ENCODE results near the gene FADS3.

FADS3 gene

DNA sequence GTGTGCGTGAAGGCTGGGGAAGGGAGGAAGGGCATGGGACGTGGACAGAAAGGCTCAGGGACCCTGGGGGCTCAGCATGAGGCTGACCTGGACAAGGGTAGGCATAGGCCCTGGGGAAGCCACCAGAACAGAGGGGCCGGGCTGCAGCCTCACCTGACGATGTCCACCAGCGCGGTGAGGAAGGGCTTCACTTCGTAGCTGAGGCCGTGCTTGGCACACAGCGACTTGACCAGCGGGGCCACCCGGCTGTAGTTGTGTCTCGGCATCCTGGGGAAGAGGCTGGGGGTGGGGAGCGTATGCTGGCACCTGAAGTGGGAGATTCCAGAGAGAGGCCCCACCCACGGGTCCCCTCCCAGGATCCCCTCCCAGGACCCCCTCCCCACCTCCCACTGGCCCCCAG is 15.6 kb downstream of the FADS3 start:
- DNase-seq: no peak

DNA sequence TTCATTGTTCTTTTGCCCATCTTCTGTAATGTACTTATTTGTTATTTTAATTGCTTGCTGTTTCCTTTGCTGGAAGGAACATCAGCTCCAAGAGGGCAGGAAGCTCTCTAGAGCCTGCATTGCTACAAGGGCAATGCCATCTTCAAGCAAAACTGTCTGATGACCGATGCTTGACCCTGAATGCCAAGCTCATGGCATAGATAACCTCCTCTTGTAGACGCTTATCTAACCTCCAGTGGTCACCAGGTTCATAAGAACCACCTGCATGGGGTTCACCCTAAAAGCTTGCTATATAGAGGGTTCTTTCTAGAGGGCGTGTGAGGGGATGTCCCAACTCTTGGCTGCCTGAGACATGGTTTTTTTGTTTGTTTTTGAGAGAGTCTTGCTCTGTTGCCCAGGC is 16.5 kb downstream of the FADS3 start:
- DNase-seq: no peak

DNA sequence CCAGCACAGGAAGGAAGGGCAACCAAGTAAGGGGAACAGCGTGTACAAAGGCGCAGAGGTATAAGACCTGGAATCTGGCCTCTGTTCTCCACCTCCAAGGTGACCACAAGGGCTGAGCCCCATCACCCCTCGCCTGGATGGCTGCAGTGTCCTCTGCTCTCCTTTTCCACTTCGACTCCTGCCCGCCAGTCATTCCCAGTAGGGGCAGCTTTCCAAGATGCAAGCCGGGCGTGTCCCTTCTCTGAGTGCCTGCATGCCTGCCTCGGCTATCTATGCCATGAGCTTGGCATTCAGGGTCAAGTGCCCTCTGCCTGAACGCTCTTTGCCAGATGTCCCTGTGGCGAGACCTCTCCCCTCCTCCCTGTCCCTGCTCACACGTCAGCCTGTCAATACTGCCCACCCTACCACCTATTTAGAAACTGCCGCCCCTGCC is 17.0 kb downstream of the FADS3 start:
- no peak for DNase-seq

DNA sequence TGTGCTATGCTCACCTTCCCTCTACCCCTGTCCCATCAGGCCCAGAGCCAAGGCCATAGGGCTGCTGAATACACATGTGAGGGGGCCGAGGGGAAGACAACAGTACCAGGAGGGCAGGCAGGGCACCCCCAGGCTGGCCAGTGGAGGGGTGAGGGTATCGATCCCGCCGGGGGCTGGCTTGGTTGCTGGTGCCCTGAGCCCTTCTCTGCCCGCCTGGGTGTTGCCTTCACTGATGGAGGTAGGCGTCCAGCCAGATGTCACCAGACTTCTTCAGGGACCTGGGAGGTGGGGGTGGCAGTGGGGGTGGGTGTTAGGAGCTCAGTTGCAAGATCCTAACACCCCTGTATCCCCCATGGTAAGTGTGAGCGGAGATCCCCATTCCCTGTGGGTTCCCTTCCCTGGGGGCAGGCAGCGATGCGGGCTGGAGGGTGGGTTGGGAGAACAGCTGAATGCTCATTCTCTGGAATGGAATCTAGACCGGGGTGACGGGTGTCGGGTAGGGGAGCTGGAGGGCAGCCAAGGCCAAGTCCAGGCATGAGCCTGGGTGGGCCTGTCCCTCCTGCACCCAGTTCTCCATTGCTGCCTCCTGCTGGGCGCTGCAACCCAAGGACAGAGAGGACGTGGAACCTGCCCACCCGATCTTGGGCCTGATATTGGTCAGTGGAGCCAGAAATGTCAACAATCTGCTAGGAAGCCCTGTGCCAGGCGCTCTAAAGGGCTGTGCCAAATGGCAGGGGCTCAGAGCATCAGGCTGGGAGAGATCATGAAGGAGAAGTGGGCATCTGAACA is 17.6 kb downstream of the FADS3 start:
- no peak for DNase-seq

DNA sequence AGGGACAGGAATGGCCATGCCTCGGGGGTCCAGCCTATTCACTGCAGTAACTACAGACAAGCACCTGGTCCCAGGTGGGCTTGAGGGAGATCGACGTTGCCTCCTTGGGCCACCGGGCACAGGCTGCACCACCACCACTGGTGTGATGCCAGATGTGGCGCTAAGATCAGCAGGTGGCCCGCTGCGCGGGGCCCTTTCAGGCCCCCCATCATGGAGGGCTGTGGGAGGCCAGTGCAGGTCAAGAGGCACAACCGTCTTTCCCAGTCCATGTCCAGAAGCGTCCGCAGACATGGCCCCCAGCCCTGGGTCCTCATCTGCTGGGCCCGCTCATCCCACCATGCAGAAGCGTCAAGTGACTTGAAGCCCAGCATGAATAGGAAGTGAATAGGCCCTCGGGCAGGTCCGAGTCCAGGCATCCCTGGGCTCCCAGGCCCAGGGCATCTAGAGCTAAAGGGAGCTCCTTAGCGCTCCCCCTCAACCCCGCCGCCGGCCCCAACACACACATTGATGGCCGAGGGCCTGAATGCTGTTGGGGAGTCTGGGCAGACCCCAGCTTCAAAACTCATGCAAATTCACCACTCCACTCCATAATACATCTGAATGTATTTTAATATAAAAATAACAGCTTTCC is 18.3 kb downstream of the FADS3 start:
- DNase-seq: no peak

DNA sequence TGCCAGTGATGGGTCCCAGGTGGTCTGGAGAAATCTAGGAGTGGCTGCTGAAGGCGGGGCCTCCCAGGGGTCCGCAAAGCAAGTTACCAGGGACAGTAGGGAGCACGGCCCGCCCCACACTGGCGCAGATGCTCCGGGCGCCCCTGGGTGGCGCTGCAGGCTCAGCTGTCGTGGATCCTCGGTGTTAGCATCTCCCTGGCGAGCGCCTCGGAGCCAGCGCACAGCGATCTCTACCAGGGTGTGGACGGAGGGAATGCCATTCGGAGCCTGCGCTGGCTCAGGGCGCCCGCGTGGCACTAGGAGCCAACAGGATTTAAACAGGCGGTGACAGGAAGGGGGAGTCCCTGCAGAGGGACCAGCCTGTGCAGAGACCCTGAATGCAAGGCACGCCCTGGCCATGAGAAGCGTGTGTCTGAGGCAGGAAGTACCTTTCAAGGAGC is 20.2 kb downstream of the FADS3 start:
- peak; percentile 85 for DNase-seq

DNA sequence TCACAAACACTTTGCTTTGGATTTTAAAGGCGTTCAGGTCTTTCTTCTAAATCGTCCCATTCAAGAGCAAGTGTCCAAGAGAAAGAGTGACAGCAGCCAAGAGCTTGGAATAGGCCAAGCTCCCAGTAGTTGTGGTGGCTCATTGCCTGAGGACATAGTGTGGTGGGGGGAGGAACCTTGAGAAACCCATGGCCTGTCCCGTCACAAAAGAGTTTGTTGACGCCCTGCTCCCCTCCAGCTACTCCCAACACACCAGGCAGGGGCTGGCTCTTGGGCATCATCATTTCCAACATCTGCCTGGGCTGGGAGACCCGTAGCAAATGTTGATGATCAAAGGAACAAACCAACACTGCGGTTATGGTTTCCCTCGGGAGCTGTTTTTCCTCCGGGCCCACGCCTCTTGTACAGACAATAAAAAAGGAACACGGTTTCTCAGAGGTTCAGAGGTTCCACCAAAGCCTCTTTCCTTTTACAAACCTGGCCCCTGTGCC is 20.8 kb downstream of the FADS3 start:
- peak; percentile 53 for DNase-seq

DNA sequence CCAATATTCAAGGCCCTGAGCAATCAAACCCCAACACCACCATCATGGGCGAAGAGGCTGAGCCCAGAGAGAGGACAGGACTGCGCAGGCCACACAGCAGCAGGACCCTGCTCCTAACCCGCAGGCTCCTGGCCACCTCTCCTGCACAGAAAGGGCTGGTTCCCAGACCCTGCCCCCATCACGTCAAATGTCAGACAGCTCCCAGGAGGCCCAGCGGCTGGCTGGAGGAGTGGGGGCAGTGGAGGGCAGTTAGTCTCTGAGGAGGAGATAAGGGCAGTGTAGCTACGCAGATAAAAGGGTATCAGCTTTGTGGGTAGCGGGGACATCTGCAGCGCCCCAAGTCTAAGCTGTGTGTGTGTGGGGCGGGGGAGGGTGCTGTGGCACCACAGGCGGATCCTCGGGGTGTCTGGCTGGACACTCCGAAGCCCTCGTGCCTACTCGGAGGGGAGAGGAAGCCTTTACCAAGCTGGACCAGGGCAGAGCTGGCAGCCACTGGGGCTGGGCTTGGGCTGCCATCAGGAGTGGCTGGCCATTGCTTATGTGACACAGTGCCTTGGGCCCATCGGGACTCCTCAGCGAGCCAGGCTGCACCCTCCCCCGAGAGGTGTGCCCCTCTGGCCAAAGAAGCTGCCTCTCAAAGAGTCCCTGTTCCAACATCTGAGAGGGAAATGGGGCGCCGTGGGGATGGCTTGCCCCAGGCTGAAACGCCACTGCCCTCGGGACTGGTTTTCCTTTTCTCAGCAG is 21.5 kb downstream of the FADS3 start:
- DNase-seq: no peak

DNA sequence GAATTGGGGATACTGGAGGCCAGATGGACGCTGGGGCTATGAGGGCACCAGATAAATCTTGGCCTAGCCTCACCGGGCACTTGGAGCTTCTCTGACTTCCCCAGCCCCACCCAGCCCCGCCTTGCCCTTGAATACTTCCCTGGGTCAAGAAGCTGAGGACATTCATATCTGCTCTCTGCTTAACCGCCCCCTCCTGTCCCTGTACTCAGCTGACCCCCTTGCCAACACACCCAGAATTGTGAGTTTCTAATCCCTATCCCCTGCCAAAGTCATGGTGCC is 22.0 kb downstream of the FADS3 start:
- no peak for DNase-seq

DNA sequence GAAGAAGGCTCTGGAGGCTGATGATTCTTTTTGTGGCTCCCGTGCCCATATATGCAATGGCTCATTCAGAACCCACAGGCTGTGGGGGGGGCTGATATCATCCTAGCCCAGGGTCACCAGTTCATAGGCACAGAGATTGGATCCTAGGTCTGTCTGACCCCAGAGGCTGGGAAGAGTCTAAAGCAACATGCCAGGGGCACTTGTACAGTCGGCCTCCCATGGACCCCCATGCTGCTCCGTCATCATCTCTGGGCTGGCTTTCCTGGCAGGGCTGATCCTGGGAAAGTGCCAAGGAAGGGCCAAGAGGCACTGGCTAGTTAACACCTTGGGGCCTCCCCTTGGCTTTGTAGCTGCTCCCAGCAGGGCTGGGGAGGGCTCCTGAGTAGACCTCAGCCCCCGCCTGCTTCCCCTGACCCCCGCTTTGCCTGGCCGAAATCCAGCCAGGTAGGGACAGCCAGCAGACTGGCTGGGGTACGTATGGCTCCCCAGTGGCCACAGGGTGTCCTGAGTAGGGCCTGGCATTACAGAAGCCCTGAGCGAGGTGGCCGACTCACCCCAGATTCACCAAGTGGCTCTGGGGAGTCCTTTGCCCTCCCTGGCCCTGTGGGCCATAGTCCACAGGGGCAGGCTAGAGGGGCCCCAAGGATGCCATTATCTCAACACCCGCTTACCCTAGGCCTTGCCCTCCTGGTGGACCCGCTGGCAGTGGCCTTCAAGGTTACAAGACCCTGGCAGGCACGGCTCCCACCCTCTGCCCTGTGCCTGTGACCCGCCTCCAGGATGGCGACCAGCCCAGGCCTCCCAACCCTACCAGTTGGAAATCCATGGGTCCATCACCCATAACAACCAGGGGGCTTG is 22.5 kb downstream of the FADS3 start:
- no peak for DNase-seq

DNA sequence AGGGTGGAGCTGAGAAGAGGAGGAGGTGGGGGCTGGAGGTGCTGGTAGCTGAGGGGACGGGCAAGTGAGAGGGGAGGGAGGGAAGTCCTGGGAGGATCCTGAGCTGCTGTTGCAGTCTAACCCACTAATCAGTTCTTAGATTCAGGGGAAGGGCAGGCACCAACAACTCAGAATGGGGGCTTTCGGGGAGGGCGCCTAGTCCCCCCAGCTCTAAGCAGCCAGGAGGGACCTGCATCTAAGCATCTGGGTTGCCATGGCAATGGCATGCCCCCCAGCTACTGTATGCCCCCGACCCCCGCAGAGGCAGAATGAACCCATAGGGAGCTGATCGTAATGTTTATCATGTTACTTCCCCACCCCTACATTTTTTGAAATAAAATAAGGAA is 24.4 kb downstream of the FADS3 start:
- no peak for DNase-seq

DNA sequence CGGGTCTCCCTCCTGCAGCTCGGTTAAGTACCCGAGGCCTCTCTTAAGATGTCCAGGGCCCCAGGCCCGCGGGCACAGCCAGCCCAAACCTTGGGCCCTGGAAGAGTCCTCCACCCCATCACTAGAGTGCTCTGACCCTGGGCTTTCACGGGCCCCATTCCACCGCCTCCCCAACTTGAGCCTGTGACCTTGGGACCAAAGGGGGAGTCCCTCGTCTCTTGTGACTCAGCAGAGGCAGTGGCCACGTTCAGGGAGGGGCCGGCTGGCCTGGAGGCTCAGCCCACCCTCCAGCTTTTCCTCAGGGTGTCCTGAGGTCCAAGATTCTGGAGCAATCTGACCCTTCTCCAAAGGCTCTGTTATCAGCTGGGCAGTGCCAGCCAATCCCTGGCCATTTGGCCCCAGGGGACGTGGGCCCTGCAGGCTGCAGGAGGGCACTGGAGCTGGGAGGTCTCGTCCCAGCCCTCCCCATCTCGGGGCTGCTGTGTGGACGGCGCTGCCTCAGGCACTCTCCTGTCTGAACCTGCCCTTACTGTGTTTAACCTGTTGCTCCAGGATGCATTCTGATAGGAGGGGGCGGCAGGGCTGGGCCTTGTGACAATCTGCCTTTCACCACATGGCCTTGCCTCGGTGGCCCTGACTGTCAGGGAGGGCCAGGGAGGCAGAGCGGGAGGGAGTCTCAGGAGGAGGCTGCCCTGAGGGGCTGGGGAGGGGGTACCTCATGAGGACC is 25.0 kb downstream of the FADS3 start:
- DNase-seq: no peak

DNA sequence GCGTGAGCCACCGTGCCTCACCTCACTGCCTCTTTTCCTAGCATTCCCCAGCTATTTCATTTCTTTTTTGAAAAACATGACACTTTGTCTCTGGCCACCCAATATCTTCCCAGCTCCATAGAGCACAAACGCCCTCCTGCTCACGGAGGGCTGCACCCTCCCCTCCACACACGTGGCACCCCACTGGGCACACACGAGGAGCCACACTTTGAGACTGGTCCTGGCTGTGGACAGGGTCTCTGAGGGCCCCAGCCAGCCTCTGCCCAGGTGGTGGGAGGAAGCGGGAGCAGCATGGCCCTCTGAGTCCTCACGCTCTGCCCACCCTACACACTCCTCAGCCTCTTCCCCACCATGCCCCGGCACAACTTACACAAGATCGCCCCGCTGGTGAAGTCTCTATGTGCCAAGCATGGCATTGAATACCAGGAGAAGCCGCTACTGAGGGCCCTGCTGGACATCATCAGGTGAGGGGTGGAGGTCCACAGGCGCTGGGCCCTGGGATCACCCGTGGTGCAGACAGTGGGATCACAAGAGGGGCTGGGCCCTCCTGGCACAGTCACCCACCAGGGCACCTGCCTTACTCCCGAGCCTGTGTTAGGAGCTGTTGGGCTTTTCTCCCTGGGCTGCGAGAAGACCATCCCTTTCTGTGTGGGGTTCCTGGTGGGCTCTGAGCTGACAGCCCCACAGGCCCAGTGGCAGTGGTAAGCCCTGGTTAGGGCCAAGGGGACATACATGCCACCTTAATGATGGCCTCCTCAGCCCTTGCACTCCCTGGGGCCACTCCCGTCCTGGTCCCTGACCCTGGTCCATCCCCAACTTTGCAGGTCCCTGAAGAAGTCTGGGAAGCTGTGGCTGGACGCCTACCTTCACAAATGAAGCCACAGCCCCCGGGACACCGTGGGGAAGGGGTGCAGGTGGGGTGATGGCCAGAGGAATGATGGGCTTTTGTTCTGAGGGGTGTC is 26.2 kb downstream of the FADS3 start:
- DNase-seq: no peak

DNA sequence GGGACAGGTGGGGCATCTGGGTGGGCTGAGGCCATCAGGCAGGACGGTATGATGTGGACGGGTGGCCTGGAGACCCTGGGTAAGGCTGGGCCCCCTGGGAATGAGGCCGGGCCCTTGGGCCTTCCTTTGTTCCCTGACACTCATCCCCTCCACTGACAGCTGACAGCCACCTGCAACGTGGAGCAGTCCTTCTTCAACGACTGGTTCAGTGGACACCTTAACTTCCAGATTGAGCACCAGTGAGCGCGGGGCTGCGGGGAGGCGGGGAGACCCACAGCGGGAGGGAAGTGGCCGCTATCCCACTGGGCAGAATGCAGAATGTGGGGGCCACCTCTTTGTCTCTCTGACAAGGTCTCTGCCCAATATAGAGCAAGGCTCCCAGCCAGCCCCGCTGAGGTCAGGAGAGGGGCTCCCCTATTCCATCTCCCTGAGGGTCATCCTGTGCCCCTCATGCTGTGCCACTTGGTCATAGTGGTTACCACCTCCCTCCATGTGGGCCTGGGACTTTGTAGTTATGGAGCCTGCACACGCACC is 27.7 kb downstream of the FADS3 start:
- no peak for DNase-seq

DNA sequence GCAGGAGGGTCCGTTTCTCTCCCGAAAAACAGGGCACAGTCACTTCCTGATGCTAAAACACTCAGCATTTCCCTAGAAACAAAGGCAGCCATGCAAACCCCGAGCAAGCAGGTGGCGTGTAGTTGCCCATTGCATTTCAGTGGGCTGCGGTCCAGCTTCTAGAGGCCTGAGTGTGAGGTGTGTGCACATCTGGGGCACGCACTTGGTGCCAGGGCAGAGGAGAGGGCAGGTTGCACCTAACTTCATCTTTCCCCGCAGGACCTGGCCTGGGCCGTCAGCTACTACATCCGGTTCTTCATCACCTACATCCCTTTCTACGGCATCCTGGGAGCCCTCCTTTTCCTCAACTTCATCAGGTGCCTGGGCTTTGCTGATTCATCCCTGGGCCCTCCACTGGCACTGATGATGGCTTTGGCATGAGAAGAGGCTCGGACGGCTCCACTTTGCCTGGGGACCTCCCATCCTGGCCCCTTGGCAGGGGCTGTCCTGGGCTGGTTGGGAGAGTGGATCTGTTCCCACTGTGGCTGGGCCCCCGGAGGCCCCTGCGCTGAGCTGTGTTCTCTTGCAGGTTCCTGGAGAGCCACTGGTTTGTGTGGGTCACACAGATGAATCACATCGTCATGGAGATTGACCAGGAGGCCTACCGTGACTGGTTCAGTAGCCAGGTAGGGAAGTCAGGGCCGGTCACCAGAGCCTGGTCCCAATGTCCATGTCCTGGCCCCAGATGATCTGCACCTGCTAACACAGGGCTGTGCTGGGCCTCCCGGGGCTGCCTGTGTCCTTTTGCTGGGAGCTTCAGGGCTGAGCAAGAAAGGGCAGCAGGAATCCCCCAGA is 28.4 kb downstream of the FADS3 start:
- no peak for DNase-seq

DNA sequence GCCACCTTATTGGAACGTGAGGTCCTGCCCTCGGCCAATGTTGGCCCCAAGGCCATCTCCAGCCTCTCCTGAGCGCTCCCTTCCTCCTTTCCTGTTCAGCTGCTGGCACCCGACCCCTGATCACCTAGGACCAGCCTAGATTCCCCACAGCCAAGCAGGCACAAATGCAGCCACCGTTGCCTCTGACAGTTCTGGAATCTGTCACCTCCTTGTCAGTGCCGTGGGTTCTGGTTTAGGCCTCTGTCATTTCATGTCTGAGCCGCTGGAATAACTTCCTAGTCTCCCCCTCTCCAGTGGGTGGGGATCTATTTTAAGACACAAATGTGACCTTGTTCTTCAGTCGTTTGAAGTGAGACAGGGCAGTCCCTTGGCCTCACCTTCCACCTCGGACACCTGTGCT is 29.7 kb downstream of the FADS3 start:
- DNase-seq: no peak

DNA sequence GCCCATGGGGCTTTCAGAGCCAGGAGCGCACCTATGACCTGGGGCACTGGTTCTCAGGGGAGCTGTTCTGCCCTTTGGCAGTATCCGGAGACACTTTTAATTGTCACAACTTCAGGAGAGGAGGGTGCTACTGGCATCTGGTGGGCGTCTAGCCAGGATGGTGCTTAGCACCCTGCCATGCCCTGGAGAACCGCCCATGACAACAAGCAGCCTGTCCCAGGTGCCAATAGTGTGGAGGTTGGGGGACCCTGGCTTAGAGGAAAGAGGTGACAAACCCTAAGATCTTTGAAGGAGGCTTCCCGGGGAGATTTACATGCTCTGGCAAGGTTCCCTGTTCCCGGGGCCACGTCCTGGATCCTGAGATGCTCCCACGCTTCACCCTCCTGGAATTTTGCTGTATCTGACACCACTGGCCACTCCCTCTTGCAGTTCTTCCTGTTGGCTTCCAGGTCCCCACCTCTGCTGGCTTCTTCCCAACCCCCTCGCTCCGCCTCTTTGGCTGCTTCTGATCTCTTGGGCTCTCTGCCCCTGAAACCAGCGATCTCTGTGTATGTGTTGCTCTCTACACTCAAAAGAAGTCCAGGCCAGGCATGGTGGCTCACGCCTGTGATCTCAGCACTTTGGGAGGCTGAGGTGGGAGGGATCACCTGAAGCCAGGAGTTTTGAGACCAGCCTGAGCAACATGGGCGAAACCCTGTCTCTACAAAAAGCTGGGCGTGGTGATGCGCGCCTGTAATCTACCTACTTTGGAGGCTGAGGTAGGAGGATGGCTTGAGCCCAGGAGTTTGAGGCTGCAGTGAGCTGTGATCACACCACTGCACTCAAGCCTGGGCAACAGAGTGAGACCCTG is 31.1 kb downstream of the FADS3 start:
- no peak for DNase-seq

DNA sequence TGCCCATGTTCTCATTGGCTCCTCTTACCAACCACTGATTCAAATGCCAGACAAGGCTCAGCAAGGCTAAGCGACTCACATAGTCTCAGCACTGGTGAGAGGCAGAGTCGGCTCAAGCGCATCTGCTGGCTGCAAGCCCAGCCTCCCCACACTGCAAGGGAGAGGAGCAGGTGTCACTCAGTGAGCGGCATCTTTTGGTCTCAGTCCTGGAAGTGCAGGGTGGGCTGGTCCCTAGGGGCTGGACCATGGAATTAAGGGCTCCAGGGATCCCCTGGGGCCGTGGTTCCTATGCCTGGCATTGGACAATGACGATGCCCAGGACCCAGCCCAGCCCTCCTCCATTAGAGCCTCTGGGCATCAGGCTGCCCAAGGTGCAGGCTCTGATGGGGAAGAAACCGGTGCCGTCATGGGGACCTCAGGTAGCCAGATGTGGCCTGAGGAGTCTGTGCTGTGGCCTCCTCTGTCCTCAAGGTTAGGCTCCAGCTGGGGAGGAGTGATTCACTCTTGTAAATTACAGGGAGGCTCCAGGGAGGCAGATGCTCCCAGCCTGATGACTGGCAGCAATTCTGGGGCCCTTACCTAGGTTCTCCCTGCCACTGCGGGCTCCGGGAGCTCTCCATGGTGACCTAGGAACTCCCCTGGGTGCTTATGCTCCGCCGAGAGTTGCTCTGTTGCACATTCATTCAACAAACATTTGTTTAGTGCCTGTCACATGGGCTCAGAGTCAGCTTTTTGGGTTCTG is 35.2 kb downstream of the FADS3 start:
- DNase-seq: no peak

All from right hindlimb (tissue), 1 donor.